GM13977 (cell line): ENCODE results near the gene CYSRT1.

Experiments used
- DNase-seq: peaks from one replicate; pipeline ENCODE4 v3.0.0; 2012; ENCODE audit warnings: low spot score
- in situ Hi-C: fragments of 300-500 bp; cut with MboI; formaldehyde crosslinking; loops from one replicate; pipeline ENCODE4 v1.12.0; 2022; ENCODE audit warnings: low sequenced_read_pairs, low pct_unique_long_range_greater_than_20kb, mixed read lengths, inconsistent platforms; ENCODE audit not compliant: unreplicated experiment
- TF ChIP-seq, protein P1 (sequence below): IDR thresholded peaks from 2 replicates; pipeline ENCODE4 v1.5.1; 2012; ENCODE audit warnings: mild to moderate bottlenecking, control low read depth; ENCODE audit not compliant: insufficient read depth; ENCODE audit errors: extremely low read depth, missing control alignments

Gene CYSRT1

DNA sequence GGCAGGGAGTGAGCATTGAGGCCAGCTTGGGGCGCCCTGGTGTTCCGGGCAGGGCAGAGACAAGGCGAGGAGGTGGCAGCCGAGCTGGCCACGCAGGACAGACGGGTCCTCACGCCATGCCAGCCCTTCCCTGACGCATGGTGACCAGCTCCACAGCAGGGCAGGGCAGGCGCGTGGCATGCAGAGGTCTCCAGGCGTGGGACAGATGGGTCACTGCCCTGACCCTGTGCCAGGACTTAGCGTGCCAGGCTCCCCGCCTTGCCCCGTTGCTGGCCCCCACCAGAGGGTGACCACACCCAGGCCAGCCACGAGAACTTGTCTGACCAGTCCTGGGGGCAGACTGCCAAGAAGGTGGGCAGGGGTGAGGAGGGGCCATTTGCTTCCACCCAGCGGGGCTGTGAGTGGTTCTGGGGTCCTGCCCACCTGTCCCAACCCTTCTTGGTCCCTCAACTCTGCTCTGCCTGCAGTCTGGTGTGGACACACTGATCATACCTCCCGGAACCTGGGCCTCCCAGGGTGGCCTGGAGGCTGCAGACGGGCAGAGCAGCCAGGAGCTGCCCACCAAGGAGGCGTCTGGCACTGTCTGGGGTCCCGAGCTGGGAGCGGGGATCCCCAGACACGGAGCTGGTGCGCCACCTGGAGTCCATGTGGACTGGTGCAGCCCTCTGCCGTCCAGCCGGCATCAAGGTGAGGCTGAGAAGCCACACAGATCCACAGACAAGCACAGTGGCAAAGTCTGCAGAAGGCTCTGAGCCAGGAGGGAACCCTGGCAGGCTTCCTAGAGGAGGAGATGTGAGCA is 2.3 kb downstream of the CYSRT1 start, which contains the start of gene RNF224:
Gene RNF224, plus strand, starts transcription at position 449 of the 799 bp plus-strand sequence. CDS start 834 bp downstream, outside the sequence.
- in situ Hi-C loops, result loop anchor here (10.0 kb wide), 1 partner anchor 102 kb away; no protein-coding TSS in a partner anchor
- TF ChIP-seq, protein P1, sequence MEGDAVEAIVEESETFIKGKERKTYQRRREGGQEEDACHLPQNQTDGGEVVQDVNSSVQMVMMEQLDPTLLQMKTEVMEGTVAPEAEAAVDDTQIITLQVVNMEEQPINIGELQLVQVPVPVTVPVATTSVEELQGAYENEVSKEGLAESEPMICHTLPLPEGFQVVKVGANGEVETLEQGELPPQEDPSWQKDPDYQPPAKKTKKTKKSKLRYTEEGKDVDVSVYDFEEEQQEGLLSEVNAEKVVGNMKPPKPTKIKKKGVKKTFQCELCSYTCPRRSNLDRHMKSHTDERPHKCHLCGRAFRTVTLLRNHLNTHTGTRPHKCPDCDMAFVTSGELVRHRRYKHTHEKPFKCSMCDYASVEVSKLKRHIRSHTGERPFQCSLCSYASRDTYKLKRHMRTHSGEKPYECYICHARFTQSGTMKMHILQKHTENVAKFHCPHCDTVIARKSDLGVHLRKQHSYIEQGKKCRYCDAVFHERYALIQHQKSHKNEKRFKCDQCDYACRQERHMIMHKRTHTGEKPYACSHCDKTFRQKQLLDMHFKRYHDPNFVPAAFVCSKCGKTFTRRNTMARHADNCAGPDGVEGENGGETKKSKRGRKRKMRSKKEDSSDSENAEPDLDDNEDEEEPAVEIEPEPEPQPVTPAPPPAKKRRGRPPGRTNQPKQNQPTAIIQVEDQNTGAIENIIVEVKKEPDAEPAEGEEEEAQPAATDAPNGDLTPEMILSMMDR, result peak; percentile 98
- peak; percentile 90 for DNase-seq

- in situ Hi-C loops, result loop anchor here (10.0 kb wide), 1 partner anchor 103 kb away; no protein-coding TSS in a partner anchor
- no peak for DNase-seq
- TF ChIP-seq, protein P1, result no peak
Observed at GRCh38 chr9:137227853-137228505, 3.0 kb downstream of the CYSRT1 start.

DNA sequence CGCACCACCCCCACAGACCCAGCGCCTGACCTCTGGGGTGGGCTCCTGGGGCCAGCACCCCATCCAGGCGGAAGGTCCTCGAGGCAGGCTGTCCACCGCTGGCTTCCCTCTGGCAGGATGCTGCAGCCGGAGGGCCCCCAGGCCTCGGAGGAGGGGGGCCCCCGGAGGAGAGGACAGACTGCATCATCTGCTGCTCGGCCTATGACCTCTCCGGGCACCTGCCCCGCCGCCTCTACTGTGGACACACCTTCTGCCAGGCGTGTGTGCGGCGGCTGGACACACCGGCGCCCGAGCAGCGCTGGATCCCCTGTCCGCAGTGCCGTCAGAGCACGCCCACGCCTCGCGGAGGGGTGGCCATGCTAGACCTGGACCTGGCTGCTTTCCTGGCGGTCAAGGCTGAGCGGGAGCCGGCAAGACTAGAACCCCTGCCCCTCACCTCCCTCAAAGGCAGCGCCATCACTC is 3.6 kb downstream of the CYSRT1 start:
- in situ Hi-C loops, result loop anchor here (10.0 kb wide), 1 partner anchor 104 kb away; no protein-coding TSS in a partner anchor
- TF ChIP-seq, protein P1, result no peak

DNA sequence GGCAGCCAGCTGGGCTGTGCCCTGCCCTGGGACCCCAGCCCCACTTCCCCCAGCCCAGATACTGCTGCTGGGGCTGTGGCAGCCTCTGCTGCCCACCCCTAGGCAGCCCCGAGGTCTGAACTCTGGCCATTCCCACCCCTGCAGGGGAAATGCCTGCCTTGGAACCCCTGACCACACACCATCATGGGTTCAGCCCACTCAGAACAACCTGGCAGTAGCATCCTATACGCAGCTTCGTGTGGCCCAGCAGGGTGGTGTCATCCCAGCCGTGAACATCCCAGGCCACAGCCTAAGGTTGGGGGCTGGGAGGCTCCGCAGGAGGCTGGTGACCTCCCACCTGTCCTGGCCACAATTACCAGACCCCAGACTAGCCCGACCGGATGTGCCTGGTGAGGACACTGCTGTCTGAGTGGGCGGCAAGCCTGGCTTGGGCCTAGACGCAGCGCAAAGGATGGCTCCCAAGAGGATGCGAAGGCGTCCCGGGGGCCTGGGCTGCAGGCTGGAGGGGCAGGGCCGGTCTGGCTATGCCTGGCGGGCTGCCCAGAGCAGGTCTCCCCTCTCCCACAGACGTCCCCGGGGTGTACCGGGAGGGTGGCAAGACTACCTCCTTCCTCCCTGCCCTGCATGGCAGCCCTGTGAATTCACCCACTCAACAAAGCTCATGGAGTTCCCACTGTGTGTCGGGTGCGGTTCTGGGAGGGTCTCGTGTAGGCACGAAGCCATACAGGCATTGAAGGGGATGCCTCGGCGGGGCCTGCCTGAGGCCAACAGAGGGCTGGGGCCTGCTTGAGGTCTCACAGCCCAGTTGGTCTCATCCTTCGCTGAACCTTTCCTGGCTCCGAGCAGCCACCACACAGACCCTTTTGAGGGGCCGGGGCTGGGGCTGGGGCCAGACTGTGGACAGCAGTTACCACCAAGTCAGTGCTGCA is 4.3 kb downstream of the CYSRT1 start:
- in situ Hi-C loops, result loop anchor here (10.0 kb wide), 1 partner anchor 104 kb away; no protein-coding TSS in a partner anchor
- DNase-seq, result no peak
- TF ChIP-seq, protein P1, result no peak

More for the DNA sequence above, 3.6 kb downstream of the CYSRT1 start:
- DNase-seq, result no peak

DNA sequence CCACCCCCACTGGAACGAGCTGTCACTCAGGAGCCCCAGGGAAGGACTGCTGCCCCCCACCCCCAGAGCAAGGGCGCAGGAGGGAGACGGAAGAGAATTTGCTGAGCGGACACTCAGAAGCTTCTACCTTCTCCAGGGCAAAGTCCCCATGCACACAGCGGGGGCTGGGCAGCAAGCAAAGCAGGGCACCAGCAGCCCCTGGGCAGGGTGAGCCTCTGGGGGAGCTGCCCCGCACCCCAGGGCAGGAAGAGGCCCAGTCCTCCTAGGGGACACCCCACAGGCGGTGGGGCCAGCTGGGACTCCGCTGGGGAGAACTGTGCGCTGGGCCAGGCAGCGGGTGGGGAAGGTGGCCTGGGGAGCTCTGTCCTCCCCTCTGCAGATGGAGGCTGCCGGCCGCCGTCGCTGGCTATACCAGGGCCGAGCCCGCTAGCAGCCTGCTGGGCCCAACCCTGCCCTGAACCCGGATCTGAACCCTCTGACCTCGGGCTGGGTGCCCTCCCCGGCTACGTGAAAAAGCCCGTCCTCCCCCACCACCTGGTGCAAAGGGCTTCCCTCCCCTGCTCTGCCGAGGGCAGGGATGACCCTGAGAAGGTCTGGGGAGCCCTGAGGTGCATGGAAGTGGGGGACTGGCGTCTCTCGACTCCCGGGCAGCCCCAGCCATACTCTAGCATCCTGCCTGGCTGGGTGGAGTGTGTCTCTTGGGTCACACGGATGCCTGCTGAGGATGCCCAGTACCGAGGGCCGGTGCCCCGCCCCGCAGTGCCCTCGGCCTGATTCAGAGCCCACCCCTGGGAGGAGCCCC is 5.1 kb downstream of the CYSRT1 start:
- TF ChIP-seq, protein P1, result no peak
- in situ Hi-C loops, result loop anchor here (10.0 kb wide), 1 partner anchor 105 kb away; no protein-coding TSS in a partner anchor
- no peak for DNase-seq
